Ovary (tissue), 3 donors: ENCODE measurements around the gene INPP5A.

ENCODE experiments used
- EP300 ChIP-seq: sonication (generic); formaldehyde crosslinking; IDR thresholded peaks from one replicate; pipeline ENCODE4 v1.6.1; 2017; ENCODE audit warnings: antibody characterized with exemption
- POLR2A ChIP-seq: fragments of 450-650 bp; IDR thresholded peaks from one replicate; pipeline ENCODE4 v1.6.1; 2017; ENCODE audit warnings: antibody characterized with exemption, mild to moderate bottlenecking, moderate library complexity
- TF ChIP-seq, protein P1 (sequence below), 3 donors: fragments of 450-650 bp in 2 of 3; fragments of 200-600 bp in 1 of 3; IDR thresholded peaks; one replicate each; pipeline versions ENCODE4 v1.5.1 to v1.8.0; 2016 to 2022; ENCODE audit warnings: antibody characterized with exemption in 3 of 3, mild to moderate bottlenecking in 1 of 3
- donor health status: DM: no; HTN: no; CAD: no.

- TF ChIP-seq, protein P1, sequence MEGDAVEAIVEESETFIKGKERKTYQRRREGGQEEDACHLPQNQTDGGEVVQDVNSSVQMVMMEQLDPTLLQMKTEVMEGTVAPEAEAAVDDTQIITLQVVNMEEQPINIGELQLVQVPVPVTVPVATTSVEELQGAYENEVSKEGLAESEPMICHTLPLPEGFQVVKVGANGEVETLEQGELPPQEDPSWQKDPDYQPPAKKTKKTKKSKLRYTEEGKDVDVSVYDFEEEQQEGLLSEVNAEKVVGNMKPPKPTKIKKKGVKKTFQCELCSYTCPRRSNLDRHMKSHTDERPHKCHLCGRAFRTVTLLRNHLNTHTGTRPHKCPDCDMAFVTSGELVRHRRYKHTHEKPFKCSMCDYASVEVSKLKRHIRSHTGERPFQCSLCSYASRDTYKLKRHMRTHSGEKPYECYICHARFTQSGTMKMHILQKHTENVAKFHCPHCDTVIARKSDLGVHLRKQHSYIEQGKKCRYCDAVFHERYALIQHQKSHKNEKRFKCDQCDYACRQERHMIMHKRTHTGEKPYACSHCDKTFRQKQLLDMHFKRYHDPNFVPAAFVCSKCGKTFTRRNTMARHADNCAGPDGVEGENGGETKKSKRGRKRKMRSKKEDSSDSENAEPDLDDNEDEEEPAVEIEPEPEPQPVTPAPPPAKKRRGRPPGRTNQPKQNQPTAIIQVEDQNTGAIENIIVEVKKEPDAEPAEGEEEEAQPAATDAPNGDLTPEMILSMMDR (IDR thresholded peaks at IDR 0.05) = no peak
- no peak for TF ChIP-seq POLR2A
- TF ChIP-seq EP300 = no peak
Observed at GRCh38 chr10:132807621-132808049, 270.0 kb downstream of the INPP5A start.
